Activated naive CD8-positive, alpha-beta T cell treated with anti-CD3 and anti-CD28 coated beads, Interleukin-2, amount 10 ng/mL, durations not matched to agents 7 days and 5 days (primary cell): ENCODE measurements around the gene MARK1. TPM values are rescaled to one million over a fixed set of nuclear protein-coding genes. Genes with fewer than 3 reads are reported as not detected.
"Not testable (repeated sequence)": the region's sequence is repeated elsewhere in the genome, so short reads cannot be mapped to it uniquely, and the experiment has no call there.

Experiments
- ATAC-seq: fragments of 150-1000 bp; cut with Tn5 transposase; one replicate; pipeline ENCODE4 v1.10.0; 2021; ENCODE audit warnings: low read depth, moderate library complexity
- POLR2A ChIA-PET: fragments of 350-600 bp; sonication (Branson Sonifier 250); formaldehyde crosslinking; loops from one replicate; lab custom pipeline; 2021; ENCODE audit warnings: antibody characterized with exemption; lab: Charles Lee
- DNase-seq: peaks from one replicate; pipeline ENCODE4 v3.0.0; 2021
- H3K27ac Mint-ChIP-seq: one replicate; pipeline ENCODE4 v1.8.0; 2022; ENCODE audit warnings: mild to moderate bottlenecking, mixed read lengths
- H3K27me3 Mint-ChIP-seq: one replicate; pipeline ENCODE4 v1.8.0; 2022; ENCODE audit warnings: mild to moderate bottlenecking, moderate library complexity, mixed read lengths
- H3K36me3 Mint-ChIP-seq: one replicate; pipeline ENCODE4 v1.8.0; 2021; ENCODE audit warnings: mild to moderate bottlenecking, mixed read lengths
- H3K4me1 Mint-ChIP-seq: one replicate; pipeline ENCODE4 v1.8.0; 2021; ENCODE audit warnings: mixed read lengths
- H3K4me3 Mint-ChIP-seq: one replicate; pipeline ENCODE4 v1.8.0; 2022; ENCODE audit warnings: mild to moderate bottlenecking, moderate library complexity, mixed read lengths
- H3K9me3 Mint-ChIP-seq: one replicate; pipeline ENCODE4 v1.8.0; 2021; ENCODE audit warnings: mixed read lengths
- total RNA-seq, 2 experiments: library from RNA; stranded (reverse); gene quantifications; one replicate each; pipeline ENCODE4 v1.2.3, GENCODE V29; 2021

The MARK1 gene
- total RNA-seq, 2 experiments from 2014 or later: not detected

- no peaks in the 10 kb centered on the region for H3K9me3 Mint-ChIP-seq
- ATAC-seq (no peak), DNase-seq (no peak)
- no peak overlapping the region for H3K27ac Mint-ChIP-seq
- POLR2A ChIA-PET: no interaction called here
- H3K36me3 Mint-ChIP-seq: no peaks in the 10 kb centered on the region
- no peak overlapping the region for H3K4me3 Mint-ChIP-seq
- no peaks in the 10 kb centered on the region for H3K4me1 Mint-ChIP-seq
- no peaks in the 10 kb centered on the region for H3K27me3 Mint-ChIP-seq
Measured at GRCh38 chr1:220604926-220605325, 77.0 kb downstream of the MARK1 start.

- ATAC-seq, H3K4me1 Mint-ChIP-seq, H3K27me3 Mint-ChIP-seq, DNase-seq, H3K9me3 Mint-ChIP-seq, H3K27ac Mint-ChIP-seq, POLR2A ChIA-PET, H3K36me3 Mint-ChIP-seq, H3K4me3 Mint-ChIP-seq: not testable (repeated sequence)
Measured at GRCh38 chr1:220605651-220606050, 77.7 kb downstream of the MARK1 start.

GRCh38 chr1:220611100-220611499 is 83.2 kb downstream of the MARK1 start:
- DNase-seq, H3K27ac Mint-ChIP-seq, POLR2A ChIA-PET: not testable (repeated sequence)

GRCh38 chr1:220616836-220617235 is 88.9 kb downstream of the MARK1 start:
- Mint-ChIP-seq H3K4me1 (no peaks in the 10 kb centered on the region), H3K27me3 (peaks cover 2% of the 10 kb centered on the region), H3K4me3 (no peak overlapping the region), H3K36me3 (no peaks in the 10 kb centered on the region), H3K9me3 (no peaks in the 10 kb centered on the region), H3K27ac (no peak overlapping the region)
- ATAC-seq (no peak), DNase-seq (no peak)
- POLR2A ChIA-PET: no interaction called here

More at GRCh38 chr1:220611100-220611499, 83.2 kb downstream of the MARK1 start:
- not testable (repeated sequence) for H3K36me3 Mint-ChIP-seq, H3K4me3 Mint-ChIP-seq, H3K4me1 Mint-ChIP-seq, ATAC-seq, H3K9me3 Mint-ChIP-seq, H3K27me3 Mint-ChIP-seq

- ATAC-seq (no peak), DNase-seq (no peak)
- no peak overlapping the region for H3K4me3 Mint-ChIP-seq
- no peaks in the 10 kb centered on the region for H3K36me3 Mint-ChIP-seq
- no peak overlapping the region for H3K27ac Mint-ChIP-seq
- POLR2A ChIA-PET: no interaction called here
- H3K27me3 Mint-ChIP-seq: peaks cover 6% of the 10 kb centered on the region
- H3K4me1 Mint-ChIP-seq: no peaks in the 10 kb centered on the region
- no peaks in the 10 kb centered on the region for H3K9me3 Mint-ChIP-seq
Measured at GRCh38 chr1:220628431-220628830, 100.5 kb downstream of the MARK1 start.

- Mint-ChIP-seq H3K9me3 (no peaks in the 10 kb centered on the region), H3K4me1 (no peaks in the 10 kb centered on the region), H3K4me3 (no peak overlapping the region), H3K36me3 (no peaks in the 10 kb centered on the region), H3K27ac (no peak overlapping the region), H3K27me3 (peaks cover 11% of the 10 kb centered on the region)
- DNase-seq (no peak), ATAC-seq (no peak)
- POLR2A ChIA-PET: no interaction called here
Measured at GRCh38 chr1:220631238-220631815, 103.4 kb downstream of the MARK1 start.

- H3K4me3 Mint-ChIP-seq: no peak overlapping the region
- DNase-seq (no peak), ATAC-seq (no peak)
- POLR2A ChIA-PET: no interaction called here
- no peaks in the 10 kb centered on the region for H3K4me1 Mint-ChIP-seq
- no peak overlapping the region for H3K27ac Mint-ChIP-seq
- H3K36me3 Mint-ChIP-seq: no peaks in the 10 kb centered on the region
- H3K9me3 Mint-ChIP-seq: no peaks in the 10 kb centered on the region
- peaks cover 7% of the 10 kb centered on the region for H3K27me3 Mint-ChIP-seq
Measured at GRCh38 chr1:220637759-220638158, 109.8 kb downstream of the MARK1 start.

- no peak for DNase-seq
- ATAC-seq: no peak
- Mint-ChIP-seq H3K27ac (no peak overlapping the region), H3K4me3 (no peak overlapping the region), H3K9me3 (no peaks in the 10 kb centered on the region), H3K36me3 (no peaks in the 10 kb centered on the region), H3K27me3 (peaks cover 5% of the 10 kb centered on the region), H3K4me1 (no peaks in the 10 kb centered on the region)
- POLR2A ChIA-PET: no interaction called here
Measured at GRCh38 chr1:220642285-220642684, 114.3 kb downstream of the MARK1 start.

GRCh38 chr1:220652995-220653394 is 125.1 kb downstream of the MARK1 start:
- POLR2A ChIA-PET: no interaction called here
- peaks cover 2% of the 10 kb centered on the region for H3K27me3 Mint-ChIP-seq
- no peak for ATAC-seq
- no peak for DNase-seq
- no peaks in the 10 kb centered on the region for H3K36me3 Mint-ChIP-seq
- no peak overlapping the region for H3K4me3 Mint-ChIP-seq
- no peaks in the 10 kb centered on the region for H3K9me3 Mint-ChIP-seq
- H3K4me1 Mint-ChIP-seq: no peaks in the 10 kb centered on the region
- H3K27ac Mint-ChIP-seq: no peak overlapping the region

GRCh38 chr1:220655509-220655908 is 127.6 kb downstream of the MARK1 start:
- POLR2A ChIA-PET: no interaction called here
- Mint-ChIP-seq H3K27me3 (peaks cover 4% of the 10 kb centered on the region), H3K9me3 (no peaks in the 10 kb centered on the region), H3K27ac (no peak overlapping the region), H3K4me3 (no peak overlapping the region), H3K36me3 (no peaks in the 10 kb centered on the region), H3K4me1 (no peaks in the 10 kb centered on the region)
- ATAC-seq (no peak), DNase-seq (no peak)

GRCh38 chr1:220655961-220656740 is 128.2 kb downstream of the MARK1 start:
- Mint-ChIP-seq H3K9me3 (no peaks in the 10 kb centered on the region), H3K36me3 (no peaks in the 10 kb centered on the region), H3K27me3 (peaks cover 4% of the 10 kb centered on the region), H3K4me1 (no peaks in the 10 kb centered on the region), H3K27ac (no peak overlapping the region), H3K4me3 (no peak overlapping the region)
- POLR2A ChIA-PET: no interaction called here
- DNase-seq (no peak), ATAC-seq (no peak)

GRCh38 chr1:220666349-220666748 is 138.4 kb downstream of the MARK1 start:
- Mint-ChIP-seq H3K27ac (no peak overlapping the region), H3K4me1 (no peaks in the 10 kb centered on the region), H3K27me3 (peaks cover 2% of the 10 kb centered on the region), H3K36me3 (no peaks in the 10 kb centered on the region), H3K4me3 (no peak overlapping the region), H3K9me3 (no peaks in the 10 kb centered on the region)
- ATAC-seq (no peak), DNase-seq (no peak)
- POLR2A ChIA-PET: no interaction called here

GRCh38 chr1:220669005-220669404 is 141.1 kb downstream of the MARK1 start:
- H3K4me3 Mint-ChIP-seq: no peak overlapping the region
- H3K9me3 Mint-ChIP-seq: no peaks in the 10 kb centered on the region
- no peak overlapping the region for H3K27ac Mint-ChIP-seq
- POLR2A ChIA-PET: no interaction called here
- H3K4me1 Mint-ChIP-seq: no peaks in the 10 kb centered on the region
- DNase-seq: no peak
- H3K36me3 Mint-ChIP-seq: no peaks in the 10 kb centered on the region
- H3K27me3 Mint-ChIP-seq: peaks cover 2% of the 10 kb centered on the region
- ATAC-seq: no peak

- H3K4me3 Mint-ChIP-seq: no peak overlapping the region
- no peaks in the 10 kb centered on the region for H3K4me1 Mint-ChIP-seq
- ATAC-seq (no peak), DNase-seq (no peak)
- POLR2A ChIA-PET: no interaction called here
- H3K27ac Mint-ChIP-seq: no peak overlapping the region
- H3K36me3 Mint-ChIP-seq: no peaks in the 10 kb centered on the region
- no peaks in the 10 kb centered on the region for H3K9me3 Mint-ChIP-seq
- H3K27me3 Mint-ChIP-seq: peaks cover 3% of the 10 kb centered on the region
Measured at GRCh38 chr1:220670365-220670764, 142.4 kb downstream of the MARK1 start.
